Measurements from ENCODE around the gene SWI5.

- no peak for TF ChIP-seq EP300 (IDR thresholded peaks at IDR 0.05; ENCODE audit: borderline replicate concordance)
- TF ChIP-seq REST (IDR thresholded peaks at IDR 0.05; ENCODE audit: low read depth) = no peak
Observed at GRCh38 chr9:128304971-128305288, 28.9 kb downstream of the SWI5 start.

Data from Ishikawa (cell line).